Measurements from ENCODE around the gene PTPN4.
"Not testable (repeated sequence)": the region's sequence is repeated elsewhere in the genome, so short reads cannot be mapped to it uniquely, and the experiment has no call there.

PTPN4 gene

GRCh38 chr2:119940856-119941255 lies 181.1 kb downstream of the PTPN4 start:
- no peak for DNase-seq (ENCODE audit: low spot score)

- DNase-seq (ENCODE audit: low spot score): no peak
These were observed 181.7 kb downstream of the PTPN4 start for GRCh38 chr2:119941388-119941787.

- no peak for DNase-seq (ENCODE audit: low spot score)
These were observed 182.3 kb downstream of the PTPN4 start for GRCh38 chr2:119941981-119942513.

GRCh38 chr2:119943058-119943457 lies 183.3 kb downstream of the PTPN4 start:
- no peak for DNase-seq (ENCODE audit: low spot score)

- DNase-seq (ENCODE audit: low spot score): no peak
These were observed 187.8 kb downstream of the PTPN4 start for GRCh38 chr2:119947535-119947934.

GRCh38 chr2:119950966-119951365 lies 191.2 kb downstream of the PTPN4 start:
- DNase-seq (ENCODE audit: low spot score): no peak

- no peak for DNase-seq (ENCODE audit: low spot score)
These were observed 199.0 kb downstream of the PTPN4 start for GRCh38 chr2:119958670-119959268.

GRCh38 chr2:119960821-119961220 lies 201.1 kb downstream of the PTPN4 start:
- DNase-seq (ENCODE audit: low spot score): no peak

- no peak for DNase-seq (ENCODE audit: low spot score)
These were observed 222.2 kb downstream of the PTPN4 start for GRCh38 chr2:119981896-119982295.

- DNase-seq (ENCODE audit: low spot score): no peak
These were observed 222.8 kb downstream of the PTPN4 start for GRCh38 chr2:119982506-119982905.

- DNase-seq (ENCODE audit: low spot score): no peak
These were observed 223.4 kb downstream of the PTPN4 start for GRCh38 chr2:119983108-119983507.

GRCh38 chr2:119996148-119996547 lies 236.4 kb downstream of the PTPN4 start:
- DNase-seq (ENCODE audit: low spot score): no peak

- DNase-seq (ENCODE audit: low spot score): not testable (repeated sequence)
These were observed 237.5 kb downstream of the PTPN4 start for GRCh38 chr2:119996896-119997891.

- no peak for DNase-seq (ENCODE audit: low spot score)
These were observed 241.7 kb downstream of the PTPN4 start for GRCh38 chr2:120001471-120001870.

- DNase-seq (ENCODE audit: low spot score): no peak
These were observed 244.5 kb downstream of the PTPN4 start for GRCh38 chr2:120004254-120004653.

- DNase-seq (ENCODE audit: low spot score): no peak
These were observed 246.3 kb downstream of the PTPN4 start for GRCh38 chr2:120005834-120006521.

GRCh38 chr2:120007851-120008250 lies 248.1 kb downstream of the PTPN4 start:
- no peak for DNase-seq (ENCODE audit: low spot score)

GRCh38 chr2:120012363-120012762 lies 252.6 kb downstream of the PTPN4 start:
- no peak for DNase-seq (ENCODE audit: low spot score)

- peak; percentile 86 for DNase-seq (ENCODE audit: low spot score)
These were observed 253.3 kb downstream of the PTPN4 start, which contains the start of gene EPB41L5 for GRCh38 chr2:120012771-120013596. TSS of gene EPB41L5 (plus strand) at chr2:120013077. CDS start at chr2:120019085, 6,008 bp downstream.

GRCh38 chr2:120013597-120014223 lies 254.0 kb downstream of the PTPN4 start:
- peak; percentile 11 for DNase-seq (ENCODE audit: low spot score)

All from pons (tissue), 1 donor.